ENCODE results near the gene DCX. TPM values are rescaled to one million over a fixed set of nuclear protein-coding genes. Genes with fewer than 3 reads are reported as not detected.

The DCX gene
- total and polyA plus RNA-seq, 2 of the 13 experiments (the other 11 are each of a cell fraction or from before 2014, with no cell fraction given): not detected

- TF ChIP-seq GPN1 (CRISPR knock-in tag; IDR thresholded peaks at IDR 0.05; ENCODE audit: borderline replicate concordance): no peak
Observed at GRCh38 chrX:111360839-111361238, 51.2 kb downstream of the DCX start (continued).

GRCh38 chrX:111355523-111356115, 56.4 kb downstream of the DCX start:
- BruUV-seq (replicated peaks): no TSS peak

More at GRCh38 chrX:111355523-111356115, 56.4 kb downstream of the DCX start:
- no peaks in the 10 kb centered on the region for H3K36me3 ChIP-seq (replicated peaks in 1 of 2; ENCODE audit: control insufficient read depth in 1 of 2, insufficient read depth in 2 of 2, low read length in 2 of 2)
- no peaks in the 10 kb centered on the region for H3K79me2 ChIP-seq (ENCODE audit: insufficient read depth, low read length)
- WGBS (ENCODE audit: low lambda C conversion rate): 3% methylated on average over 2 of the region's 2 CpGs
- H3K4me3 ChIP-seq (replicated peaks in 1 of 3; ENCODE audit: insufficient read depth in 1 of 3, low read depth in 2 of 3, low read length in 3 of 3): no peak overlapping the region
- no peaks in the 10 kb centered on the region for H3K27me3 ChIP-seq (ENCODE audit: control insufficient read depth in 1 of 2, insufficient read depth in 2 of 2, low read length in 2 of 2)
- H4K20me1 ChIP-seq (ENCODE audit: insufficient read depth, low read length): no peaks in the 10 kb centered on the region
- ChIA-PET POLR2A (no interaction called here), CTCF (ENCODE audit: low intra/inter-chr PET ratio, low total read pairs) (no interaction called here)
- no peak overlapping the region for H3K9ac ChIP-seq (ENCODE audit: insufficient read depth, low read depth, low read length)
- no peak overlapping the region for H3K4me2 ChIP-seq (ENCODE audit: low read depth, low read length)
- ATAC-seq (no peak), DNase-seq (ENCODE audit: low spot score) (no peak), FAIRE-seq (no peak)
- H3K9me3 ChIP-seq (ENCODE audit: low read length): no peaks in the 10 kb centered on the region
- TF ChIP-seq MAFG (CRISPR knock-in tag; IDR thresholded peaks at IDR 0.05) (no peak), NFE2L2 (IDR thresholded peaks at IDR 0.05; ENCODE audit: low read length) (no peak), BRCA1 (CRISPR knock-in tag; IDR thresholded peaks at IDR 0.05) (no peak), ISX (CRISPR knock-in tag; conservative IDR thresholded peaks at IDR 0.05) (no peak), ZNF20 (CRISPR knock-in tag; IDR thresholded peaks at IDR 0.05) (no peak), YEATS4 (CRISPR knock-in tag; IDR thresholded peaks at IDR 0.05; ENCODE audit: borderline replicate concordance) (no peak), ONECUT2 (CRISPR knock-in tag; IDR thresholded peaks at IDR 0.05) (no peak), ZNF543 (CRISPR knock-in tag; IDR thresholded peaks at IDR 0.05) (no peak), LBX2 (CRISPR knock-in tag; IDR thresholded peaks at IDR 0.05; ENCODE audit: borderline replicate concordance) (no peak), ARID3A (IDR thresholded peaks at IDR 0.05; ENCODE audit: low read depth, low read length) (no peak), DPF2 (CRISPR knock-in tag; IDR thresholded peaks at IDR 0.05; ENCODE audit: borderline replicate concordance, low read depth) (no peak), LRRFIP1 (CRISPR knock-in tag; conservative IDR thresholded peaks at IDR 0.05) (no peak), ZNF772 (CRISPR knock-in tag; IDR thresholded peaks at IDR 0.05) (no peak), ZNF576 (CRISPR knock-in tag; IDR thresholded peaks at IDR 0.05) (no peak), NCOA5 (CRISPR knock-in tag; IDR thresholded peaks at IDR 0.05) (no peak), ZNF280B (CRISPR knock-in tag; IDR thresholded peaks at IDR 0.05; ENCODE audit: borderline replicate concordance) (no peak)
- H3K4me1 ChIP-seq (ENCODE audit: insufficient read depth, low read length): no peaks in the 10 kb centered on the region
- intact Hi-C loops (cut with micrococcal nuclease; ENCODE audit: unreplicated experiment): no loop called here
- H2AFZ ChIP-seq (ENCODE audit: low read length): no peak overlapping the region
- in situ Hi-C loops (cut with HindIII; ENCODE audit: extremely low pct_ligation_motif_present, low pct_unique_long_range_greater_than_20kb): no loop called here
- no peak overlapping the region for H3K27ac ChIP-seq (ENCODE audit: extremely low read length, insufficient read depth, low read length)

Data from HepG2 (cell line).